Loucy (cell line): Measurements from ENCODE around the gene TBX15.

ENCODE experiments used
- EZH2phosphoT487 ChIP-seq: fragments of 200-600 bp; IDR thresholded peaks from 2 replicates; pipeline ENCODE4 v1.6.1; 2018; ENCODE audit warnings: antibody characterized with exemption, mild to moderate bottlenecking, moderate library complexity, borderline replicate concordance
- TF ChIP-seq, protein P1 (sequence below): fragments of 200-600 bp; sonication (generic); conservative IDR thresholded peaks from 2 replicates; pipeline ENCODE4 v1.5.1; 2014; ENCODE audit warnings: mild to moderate bottlenecking, antibody characterized with exemption, low read length

DNA sequence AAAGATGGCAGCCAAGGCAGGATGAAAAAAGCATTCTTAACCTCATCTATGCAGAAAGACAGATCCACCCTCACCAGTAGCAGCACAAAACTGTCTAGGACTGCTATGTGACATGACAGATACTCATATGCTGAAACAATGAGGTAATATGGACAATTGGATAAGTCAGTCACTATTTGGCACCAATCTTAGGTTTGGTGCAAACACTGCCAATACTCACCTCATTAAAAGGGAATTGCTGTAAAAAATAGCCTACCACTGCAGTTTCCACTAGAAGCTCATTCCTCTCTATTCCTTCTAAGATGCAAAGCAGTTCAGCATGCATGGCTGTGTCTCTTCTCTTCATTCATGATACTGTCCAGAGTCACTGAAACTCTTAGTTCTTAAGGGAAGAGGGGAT is 91.7 kb downstream of the TBX15 start:
- TF ChIP-seq, protein P1, sequence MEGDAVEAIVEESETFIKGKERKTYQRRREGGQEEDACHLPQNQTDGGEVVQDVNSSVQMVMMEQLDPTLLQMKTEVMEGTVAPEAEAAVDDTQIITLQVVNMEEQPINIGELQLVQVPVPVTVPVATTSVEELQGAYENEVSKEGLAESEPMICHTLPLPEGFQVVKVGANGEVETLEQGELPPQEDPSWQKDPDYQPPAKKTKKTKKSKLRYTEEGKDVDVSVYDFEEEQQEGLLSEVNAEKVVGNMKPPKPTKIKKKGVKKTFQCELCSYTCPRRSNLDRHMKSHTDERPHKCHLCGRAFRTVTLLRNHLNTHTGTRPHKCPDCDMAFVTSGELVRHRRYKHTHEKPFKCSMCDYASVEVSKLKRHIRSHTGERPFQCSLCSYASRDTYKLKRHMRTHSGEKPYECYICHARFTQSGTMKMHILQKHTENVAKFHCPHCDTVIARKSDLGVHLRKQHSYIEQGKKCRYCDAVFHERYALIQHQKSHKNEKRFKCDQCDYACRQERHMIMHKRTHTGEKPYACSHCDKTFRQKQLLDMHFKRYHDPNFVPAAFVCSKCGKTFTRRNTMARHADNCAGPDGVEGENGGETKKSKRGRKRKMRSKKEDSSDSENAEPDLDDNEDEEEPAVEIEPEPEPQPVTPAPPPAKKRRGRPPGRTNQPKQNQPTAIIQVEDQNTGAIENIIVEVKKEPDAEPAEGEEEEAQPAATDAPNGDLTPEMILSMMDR = no peak
- TF ChIP-seq EZH2phosphoT487 = no peak
